ENCODE measurements around the gene SFT2D2. TPM values are rescaled to one million over a fixed set of nuclear protein-coding genes. Genes with fewer than 3 reads are reported as not detected.
A peak's percentile ranks its signal among the peaks of the same experiment; 100 is the strongest.

The SFT2D2 gene
- total RNA-seq, 2 donors from 2014 or later: 70.9 to 84.5 TPM

DNA sequence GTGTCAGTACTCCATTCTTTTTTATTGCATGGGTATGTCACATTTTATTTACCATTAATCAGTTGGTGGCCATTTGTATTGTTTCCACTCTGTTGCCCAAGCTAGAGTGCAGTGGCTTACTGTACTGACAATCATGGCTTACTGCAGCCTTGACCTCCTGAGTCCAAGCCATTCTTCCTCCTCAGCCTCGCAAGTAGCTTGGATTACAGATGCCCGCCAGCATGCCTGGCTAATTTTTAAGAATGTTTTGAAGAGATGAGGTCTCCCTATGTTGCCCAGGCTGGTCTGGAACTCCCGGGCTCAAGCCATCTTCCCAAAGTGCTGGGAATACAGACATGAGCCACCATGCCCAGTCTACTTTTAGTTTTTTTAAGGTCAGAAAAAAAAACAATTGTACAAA, 813 bp upstream of the SFT2D2 start:
- Histone ChIP-seq H3K4me1 (peaks cover 4% of the 10 kb centered on the region), H3K9me3 (no peaks in the 10 kb centered on the region), H3K4me3 (no peak overlapping the region), H3K36me3 (no peaks in the 10 kb centered on the region), H3K27me3 (no peaks in the 10 kb centered on the region), H3K9ac (ENCODE audit: low read depth in 2 of 2, low read length in 2 of 2) (peak overlapping the region in 1 of 2 donors; percentile 92), H3K27ac (no peak overlapping the region)
- intact Hi-C loops (cut with DNase I): no loop called here
- TF ChIP-seq, protein P1, sequence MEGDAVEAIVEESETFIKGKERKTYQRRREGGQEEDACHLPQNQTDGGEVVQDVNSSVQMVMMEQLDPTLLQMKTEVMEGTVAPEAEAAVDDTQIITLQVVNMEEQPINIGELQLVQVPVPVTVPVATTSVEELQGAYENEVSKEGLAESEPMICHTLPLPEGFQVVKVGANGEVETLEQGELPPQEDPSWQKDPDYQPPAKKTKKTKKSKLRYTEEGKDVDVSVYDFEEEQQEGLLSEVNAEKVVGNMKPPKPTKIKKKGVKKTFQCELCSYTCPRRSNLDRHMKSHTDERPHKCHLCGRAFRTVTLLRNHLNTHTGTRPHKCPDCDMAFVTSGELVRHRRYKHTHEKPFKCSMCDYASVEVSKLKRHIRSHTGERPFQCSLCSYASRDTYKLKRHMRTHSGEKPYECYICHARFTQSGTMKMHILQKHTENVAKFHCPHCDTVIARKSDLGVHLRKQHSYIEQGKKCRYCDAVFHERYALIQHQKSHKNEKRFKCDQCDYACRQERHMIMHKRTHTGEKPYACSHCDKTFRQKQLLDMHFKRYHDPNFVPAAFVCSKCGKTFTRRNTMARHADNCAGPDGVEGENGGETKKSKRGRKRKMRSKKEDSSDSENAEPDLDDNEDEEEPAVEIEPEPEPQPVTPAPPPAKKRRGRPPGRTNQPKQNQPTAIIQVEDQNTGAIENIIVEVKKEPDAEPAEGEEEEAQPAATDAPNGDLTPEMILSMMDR (IDR thresholded peaks at IDR 0.05): no peak
- no peak for DNase-seq

DNA sequence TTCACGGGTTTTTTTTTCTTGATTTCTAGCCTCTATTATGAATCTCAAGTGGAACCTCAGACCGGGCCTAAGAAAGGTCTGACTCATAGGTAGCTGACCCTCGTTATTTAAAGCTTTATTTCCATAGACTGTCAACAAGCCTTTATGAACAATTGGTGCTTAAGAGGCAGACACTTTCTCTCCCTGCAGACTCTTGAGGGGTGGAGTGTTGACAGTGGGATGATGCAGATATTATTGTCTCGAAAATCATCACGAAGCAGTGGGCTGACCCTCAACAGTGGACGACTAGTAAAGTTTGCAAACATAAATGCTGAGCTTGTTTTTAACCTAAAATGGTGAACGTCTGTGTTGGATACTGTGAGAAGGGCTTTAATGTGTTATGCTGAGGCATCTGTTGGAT, 1.8 kb downstream of the SFT2D2 start:
- Histone ChIP-seq H3K9me3 (no peaks in the 10 kb centered on the region), H3K9ac (ENCODE audit: low read depth in 2 of 2, low read length in 2 of 2) (no peak overlapping the region), H3K27me3 (no peaks in the 10 kb centered on the region), H3K36me3 (peaks cover 5% of the 10 kb centered on the region), H3K4me3 (no peak overlapping the region), H3K4me1 (peaks cover 4% of the 10 kb centered on the region), H3K27ac (no peak overlapping the region)
- intact Hi-C loops (cut with DNase I): no loop called here
- TF ChIP-seq, protein P1 (IDR thresholded peaks at IDR 0.05): no peak
- DNase-seq: no peak

DNA sequence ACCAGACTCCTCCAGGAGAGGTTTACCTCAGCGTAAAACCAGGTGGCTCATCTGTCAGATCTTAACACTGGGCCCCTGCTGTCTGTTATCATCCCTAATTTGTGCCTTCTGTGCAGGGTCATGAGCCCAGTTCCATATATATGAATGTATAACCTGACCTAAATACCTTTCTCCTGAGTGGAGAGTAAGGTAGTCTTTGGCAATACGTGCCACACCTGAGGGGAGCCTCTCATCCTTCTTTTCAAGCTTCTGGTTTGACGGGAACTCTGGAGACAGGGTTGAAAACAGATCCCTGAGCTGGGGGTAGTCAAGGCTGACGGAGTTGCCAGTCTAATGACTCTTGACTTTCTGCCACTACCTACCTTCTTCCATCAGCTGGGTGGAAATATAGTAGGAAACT, 4.1 kb downstream of the SFT2D2 start:
- H3K4me1 ChIP-seq: peaks cover 4% of the 10 kb centered on the region
- no peaks in the 10 kb centered on the region for H3K27me3 ChIP-seq
- intact Hi-C loops (cut with DNase I): no loop called here
- TF ChIP-seq, protein P1 (IDR thresholded peaks at IDR 0.05): no peak
- no peak overlapping the region for H3K27ac ChIP-seq
- no peak overlapping the region for H3K9ac ChIP-seq (ENCODE audit: low read depth in 2 of 2, low read length in 2 of 2)
- no peak overlapping the region for H3K4me3 ChIP-seq
- H3K9me3 ChIP-seq: no peaks in the 10 kb centered on the region
- H3K36me3 ChIP-seq: peaks cover 8% of the 10 kb centered on the region
- DNase-seq: no peak

DNA sequence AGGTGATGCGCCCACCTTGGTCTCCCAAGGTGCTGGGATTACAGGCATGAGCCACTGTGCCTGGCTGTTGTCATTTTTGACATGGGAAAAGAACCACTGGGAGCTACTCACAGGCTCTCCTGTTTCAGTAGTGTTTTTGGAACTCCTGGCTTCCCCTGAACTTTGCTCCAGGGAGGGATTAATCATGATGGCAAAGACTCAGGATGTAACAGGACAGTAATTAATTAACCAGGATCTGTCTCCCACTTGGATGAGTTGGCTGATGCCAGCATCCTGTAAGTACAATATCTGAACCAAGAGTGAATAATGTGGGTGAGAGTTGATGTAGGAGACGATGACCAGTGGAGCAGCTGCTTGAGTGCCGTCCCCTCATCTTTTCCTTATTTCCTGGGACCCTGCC, 4.9 kb downstream of the SFT2D2 start:
- DNase-seq: no peak
- TF ChIP-seq, protein P1 (IDR thresholded peaks at IDR 0.05): no peak
- no peaks in the 10 kb centered on the region for H3K9me3 ChIP-seq
- H3K27me3 ChIP-seq: no peaks in the 10 kb centered on the region
- peaks cover 8% of the 10 kb centered on the region for H3K36me3 ChIP-seq
- no peak overlapping the region for H3K4me3 ChIP-seq
- no peak overlapping the region for H3K27ac ChIP-seq
- H3K4me1 ChIP-seq: no peaks in the 10 kb centered on the region
- H3K9ac ChIP-seq (ENCODE audit: low read depth in 2 of 2, low read length in 2 of 2): no peak overlapping the region
- intact Hi-C loops (cut with DNase I): no loop called here

DNA sequence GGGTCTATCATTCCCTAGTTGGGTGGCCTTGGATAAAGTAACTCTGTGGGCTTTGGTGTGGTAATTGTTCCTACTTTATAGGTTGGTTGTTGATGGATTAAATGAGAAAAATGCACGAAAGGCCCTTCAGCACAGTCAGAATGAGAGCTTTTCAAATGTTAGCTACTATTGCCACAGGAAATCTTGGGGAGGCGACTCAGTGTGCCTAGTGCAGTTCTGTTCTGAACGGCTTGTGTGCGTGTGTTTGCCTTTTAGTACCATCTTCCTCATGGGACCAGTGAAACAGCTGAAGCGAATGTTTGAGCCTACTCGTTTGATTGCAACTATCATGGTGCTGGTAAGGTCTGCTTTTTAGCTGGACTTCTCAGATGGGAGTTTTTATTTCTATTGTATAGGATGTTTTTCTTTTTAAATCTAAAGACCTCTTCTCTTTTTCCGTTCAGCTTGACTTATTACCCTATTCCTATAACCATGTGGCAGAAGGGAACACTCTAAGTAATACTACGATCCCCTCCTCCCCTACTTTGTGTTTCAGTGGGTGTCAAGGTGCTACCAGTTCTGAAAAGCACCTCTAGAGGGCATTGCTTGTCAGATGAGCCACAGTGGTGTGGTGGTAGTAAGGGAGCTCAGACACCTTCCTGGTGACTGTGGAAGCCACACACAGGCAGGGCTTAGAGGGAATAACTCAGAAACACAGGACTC, 9.2 kb downstream of the SFT2D2 start:
- no peak overlapping the region for H3K27ac ChIP-seq
- H3K36me3 ChIP-seq: peaks cover 8% of the 10 kb centered on the region
- intact Hi-C loops (cut with DNase I): no loop called here

More for the DNA sequence above, 9.2 kb downstream of the SFT2D2 start:
- H3K9me3 ChIP-seq: no peaks in the 10 kb centered on the region
- H3K27me3 ChIP-seq: no peaks in the 10 kb centered on the region
- TF ChIP-seq, protein P1 (IDR thresholded peaks at IDR 0.05): peak; percentile 69
- no peak for DNase-seq
- no peaks in the 10 kb centered on the region for H3K4me1 ChIP-seq
- H3K4me3 ChIP-seq: no peak overlapping the region
- no peak overlapping the region for H3K9ac ChIP-seq (ENCODE audit: low read depth in 2 of 2, low read length in 2 of 2)

Data from colonic mucosa (tissue), 4 donors.